Upper lobe of left lung (tissue), 6 donors: Measurements from ENCODE around the gene CHD9. TPM values are rescaled to one million over a fixed set of nuclear protein-coding genes. Genes with fewer than 3 reads are reported as not detected.

Source experiments
- ATAC-seq, 2 donors: fragments of 200-7000 bp; cut with Tn5 transposase; one replicate each; pipeline ENCODE4 v1.9.1; 2022; ENCODE audit warnings: mild to moderate bottlenecking in 2 of 2, moderate library complexity in 2 of 2; ENCODE audit not compliant: low FRiP score in 2 of 2
- DNase-seq, 2 donors: peaks; one replicate each; pipeline ENCODE4 v3.0.0-alpha.2; 2019 to 2020
- H3K27ac ChIP-seq, 4 donors: fragments of 200-600 bp; sonication (generic); one replicate each; pipeline ENCODE4 v1.5.1; 2016 to 2019
- H3K27me3 ChIP-seq, 4 donors: fragments of 200-600 bp; sonication (generic); one replicate each; pipeline ENCODE4 v1.5.1; 2017 to 2019
- H3K36me3 ChIP-seq, 4 donors: fragments of 200-600 bp; sonication (generic); one replicate each; pipeline ENCODE4 v1.5.1; 2016 to 2019
- H3K4me1 ChIP-seq, 4 donors: fragments of 200-600 bp; sonication (generic); one replicate each; pipeline ENCODE4 v1.5.1; 2018 to 2019
- H3K4me3 ChIP-seq, 4 donors: fragments of 200-600 bp; sonication (generic); one replicate each; pipeline ENCODE4 v1.5.1; 2017 to 2019; ENCODE audit warnings: mild to moderate bottlenecking in 2 of 4, moderate library complexity in 1 of 4
- H3K9me3 ChIP-seq, 4 donors: fragments of 200-600 bp; sonication (generic); one replicate each; pipeline ENCODE4 v1.5.1; 2018 to 2019
- CTCF ChIP-seq, 6 experiments: fragments of 450-650 bp in 4 of 6; fragments of 200-600 bp in 2 of 6; sonication (generic) in 2 of 6; IDR thresholded peaks; one replicate each; pipeline ENCODE4 v1.5.1; 2016 to 2019; ENCODE audit warnings: antibody characterized with exemption in 6 of 6
- EP300 ChIP-seq, 4 donors: sonication (generic); formaldehyde crosslinking; IDR thresholded peaks; one replicate each; pipeline ENCODE4 v1.5.1; 2017; ENCODE audit warnings: antibody characterized with exemption in 4 of 4, control low read depth in 2 of 4
- POLR2A ChIP-seq, 4 donors: fragments of 450-650 bp; IDR thresholded peaks; one replicate each; pipeline ENCODE4 v1.5.1; 2016 to 2017; ENCODE audit warnings: antibody characterized with exemption in 4 of 4, mild to moderate bottlenecking in 2 of 4
- POLR2AphosphoS5 ChIP-seq, 2 donors: sonication (generic); formaldehyde crosslinking; IDR thresholded peaks; one replicate each; pipeline ENCODE4 v1.5.1; 2017; ENCODE audit warnings: antibody characterized with exemption in 2 of 2
- WGBS, 2 donors: methylation state at CpG; one replicate each; pipeline ENCODE4 v1.1.5; 2017 to 2018; 5-methylcytosine and 5-hydroxymethylcytosine counted together
- total RNA-seq, 6 donors: library from RNA; depleted of rRNA in 4 of 6; stranded (reverse); fragments of >200 nt in 4 of 6; gene quantifications; one replicate each; pipeline versions ENCODE4 v1.1.0 to v1.2.1, GENCODE V29; 2016 to 2021
- donor health status: DM: no; HTN: no; CAD: no; lungs with moderate emphysema.
- donor health status: DM: no; HTN: yes; CAD: no; lungs with severe emphysema.

CHD9 gene
- total RNA-seq, 6 donors from 2014 or later = 55.6 to 98.8 (median 68.3) TPM

- H3K4me1 ChIP-seq = no peaks in the 10 kb centered on the region
- H3K9me3 ChIP-seq = no peaks in the 10 kb centered on the region
- DNase-seq (peak in 1 of 2 donors; percentile 27), ATAC-seq (no peak)
- no peak overlapping the region for H3K4me3 ChIP-seq
- H3K36me3 ChIP-seq = no peaks in the 10 kb centered on the region
- no peaks in the 10 kb centered on the region for H3K27me3 ChIP-seq
- TF ChIP-seq POLR2AphosphoS5 (IDR thresholded peaks at IDR 0.05) (no peak), CTCF (IDR thresholded peaks at IDR 0.05) (no peak), POLR2A (IDR thresholded peaks at IDR 0.05) (no peak), EP300 (IDR thresholded peaks at IDR 0.05) (no peak)
- WGBS, 2 donors = 89% methylated on average over 5 of the region's 5 CpGs; no CpG with 5 or more reads in 1 of the 2 donors
- no peak overlapping the region for H3K27ac ChIP-seq
Observed at GRCh38 chr16:53357208-53357586, 302.4 kb downstream of the CHD9 start.

DNA sequence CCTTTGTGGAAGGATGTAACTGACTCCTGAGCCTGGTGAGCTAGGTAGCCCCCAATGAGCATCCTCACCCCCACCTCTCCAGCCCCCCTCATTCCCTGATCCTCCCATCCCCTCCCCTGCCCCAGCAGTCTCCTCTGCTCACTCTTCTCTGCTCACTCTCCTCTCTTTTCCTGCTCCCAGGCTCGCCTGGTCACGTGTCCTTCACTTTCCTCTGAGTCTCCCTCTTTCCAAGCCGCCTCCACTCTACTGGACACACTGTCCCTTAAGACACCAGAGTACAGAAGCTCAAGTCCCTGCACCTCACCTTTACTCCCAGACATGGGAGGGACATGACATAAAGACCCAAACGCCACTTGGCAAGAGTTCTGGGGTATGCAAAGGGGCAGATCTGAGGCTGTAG lies 303.2 kb downstream of the CHD9 start:
- H3K27me3 ChIP-seq = no peaks in the 10 kb centered on the region
- no peak for ATAC-seq
- H3K9me3 ChIP-seq = no peaks in the 10 kb centered on the region
- no peaks in the 10 kb centered on the region for H3K36me3 ChIP-seq
- TF ChIP-seq POLR2AphosphoS5 (IDR thresholded peaks at IDR 0.05) (no peak), CTCF (IDR thresholded peaks at IDR 0.05) (no peak), POLR2A (IDR thresholded peaks at IDR 0.05) (no peak), EP300 (IDR thresholded peaks at IDR 0.05) (no peak)
- H3K4me1 ChIP-seq = no peaks in the 10 kb centered on the region
- H3K4me3 ChIP-seq = no peak overlapping the region
- 67 to 89% methylated on average over 4 of the region's 4 CpGs for WGBS, 2 donors
- DNase-seq = no peak
- no peak overlapping the region for H3K27ac ChIP-seq

- Histone ChIP-seq H3K4me3 (no peak overlapping the region), H3K9me3 (no peaks in the 10 kb centered on the region), H3K27ac (no peak overlapping the region), H3K27me3 (no peaks in the 10 kb centered on the region), H3K4me1 (no peaks in the 10 kb centered on the region), H3K36me3 (no peaks in the 10 kb centered on the region)
- DNase-seq (peak in 1 of 2 donors; percentile 44), ATAC-seq (no peak)
- 67 to 68% methylated on average over 9 of the region's 9 CpGs for WGBS, 2 donors
- TF ChIP-seq CTCF (IDR thresholded peaks at IDR 0.05) (no peak), POLR2A (IDR thresholded peaks at IDR 0.05) (no peak), POLR2AphosphoS5 (IDR thresholded peaks at IDR 0.05) (no peak), EP300 (IDR thresholded peaks at IDR 0.05) (no peak)
Observed at GRCh38 chr16:53358884-53359283, 304.1 kb downstream of the CHD9 start.

DNA sequence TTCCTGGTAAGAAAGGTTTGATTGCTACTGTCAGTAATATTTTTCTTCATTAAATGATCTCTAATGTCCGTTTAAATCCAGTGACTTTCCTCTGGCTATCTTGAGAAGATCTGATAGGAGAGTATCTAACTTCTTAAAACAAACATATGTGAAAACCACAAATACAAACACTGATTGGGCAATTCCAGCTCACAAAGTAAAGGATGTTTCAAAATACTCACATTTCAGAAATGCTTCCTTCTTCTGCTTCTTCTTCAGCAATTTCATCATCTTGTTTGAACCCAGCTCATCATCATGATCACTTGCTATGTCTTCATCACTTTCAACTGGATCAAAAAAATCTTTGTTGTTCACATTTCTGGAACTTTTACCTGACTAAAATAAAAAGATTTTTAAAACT lies 315.1 kb downstream of the CHD9 start:
- no peak for DNase-seq
- no peaks in the 10 kb centered on the region for H3K9me3 ChIP-seq
- H3K4me3 ChIP-seq = no peak overlapping the region
- H3K36me3 ChIP-seq = no peaks in the 10 kb centered on the region
- TF ChIP-seq EP300 (IDR thresholded peaks at IDR 0.05) = no peak
- TF ChIP-seq POLR2AphosphoS5 (IDR thresholded peaks at IDR 0.05) = peak in 1 of 2 donors; percentile 10
- peak overlapping the region in 1 of 4 donors; percentile 23 for H3K27ac ChIP-seq
- WGBS, 2 donors = 35 to 36% methylated on average over 1 of the region's 1 CpG
- H3K27me3 ChIP-seq = peaks cover 0 to 11% (median 0%) of the 10 kb centered on the region in 4 donors
- peak in 1 of 2 donors; percentile 52 for ATAC-seq
- peaks cover 0 to 11% (median 2%) of the 10 kb centered on the region in 4 donors for H3K4me1 ChIP-seq

- Histone ChIP-seq H3K27ac (peak overlapping the region in 2 of 4 donors; percentile 44 to 52), H3K4me3 (no peak overlapping the region), H3K27me3 (peaks cover 0 to 11% (median 0%) of the 10 kb centered on the region in 4 donors), H3K36me3 (no peaks in the 10 kb centered on the region), H3K9me3 (no peaks in the 10 kb centered on the region), H3K4me1 (peaks cover 0 to 11% (median 2%) of the 10 kb centered on the region in 4 donors)
- TF ChIP-seq EP300 (IDR thresholded peaks at IDR 0.05) (no peak), CTCF (IDR thresholded peaks at IDR 0.05) (no peak), POLR2A (IDR thresholded peaks at IDR 0.05) (no peak), POLR2AphosphoS5 (IDR thresholded peaks at IDR 0.05) (no peak)
- ATAC-seq = no peak
- no peak for DNase-seq
Observed at GRCh38 chr16:53370827-53371226, 316.0 kb downstream of the CHD9 start.
